H9 (cell line): ENCODE data around the gene LEPR. TPM values are rescaled to one million over a fixed set of nuclear protein-coding genes. Genes with fewer than 3 reads are reported as not detected.

Experiments used
- DNase-seq: peaks from one replicate; pipeline ENCODE4 v3.0.0-alpha.2; 2017
- H2AFZ ChIP-seq: one replicate; pipeline ENCODE4 v1.6.1; 2013; ENCODE audit warnings: mild to moderate bottlenecking, low read length, control low read depth, moderate library complexity
- H2AK5ac ChIP-seq: 2 replicates; pipeline ENCODE4 v1.6.1; 2013; ENCODE audit warnings: low read length, control low read depth, mixed read lengths; ENCODE audit not compliant: insufficient read length
- H2BK120ac ChIP-seq: one replicate; pipeline ENCODE4 v1.6.1; 2013; ENCODE audit warnings: low read depth, mild to moderate bottlenecking, low read length, control low read depth, inconsistent platforms; ENCODE audit not compliant: poor library complexity, severe bottlenecking
- H2BK12ac ChIP-seq: 2 replicates; pipeline ENCODE4 v1.6.1; 2013; ENCODE audit warnings: low read length, control low read depth, mixed read lengths, low read depth; ENCODE audit not compliant: insufficient read length
- H2BK15ac ChIP-seq: 2 replicates; pipeline ENCODE4 v1.6.1; 2013; ENCODE audit warnings: low read depth, low read length, control low read depth
- H2BK20ac ChIP-seq: one replicate; pipeline ENCODE4 v1.6.1; 2013; ENCODE audit warnings: low read depth, mild to moderate bottlenecking, low read length, control low read depth, inconsistent platforms; ENCODE audit not compliant: poor library complexity, severe bottlenecking
- H2BK5ac ChIP-seq: 2 replicates; pipeline ENCODE4 v1.6.1; 2013; ENCODE audit warnings: low read length, control low read depth, mixed read lengths; ENCODE audit not compliant: insufficient read length
- H3K14ac ChIP-seq: 2 replicates; pipeline ENCODE4 v1.6.1; 2013; ENCODE audit warnings: low read length, control low read depth; ENCODE audit not compliant: insufficient read depth
- H3K18ac ChIP-seq: 2 replicates; pipeline ENCODE4 v1.6.1; 2013; ENCODE audit warnings: low read depth, mild to moderate bottlenecking, mixed read lengths, low read length, control low read depth; ENCODE audit not compliant: insufficient read length
- H3K23ac ChIP-seq: 2 replicates; pipeline ENCODE4 v1.6.1; 2013; ENCODE audit warnings: low read length, control low read depth, mixed read lengths, low read depth; ENCODE audit not compliant: insufficient read length
- H3K23me2 ChIP-seq: 2 replicates; pipeline ENCODE4 v1.6.1; 2013; ENCODE audit warnings: low read depth, mild to moderate bottlenecking, mixed read lengths, low read length, control low read depth; ENCODE audit not compliant: insufficient read length, poor library complexity, severe bottlenecking
- H3K27ac ChIP-seq: 2 replicates; pipeline ENCODE4 v1.5.1; 2013; ENCODE audit warnings: low read length, control low read depth, mixed read lengths, low read depth; ENCODE audit not compliant: insufficient read length
- H3K27me3 ChIP-seq: 2 replicates; pipeline ENCODE4 v1.6.1; 2013; ENCODE audit warnings: low read length, control low read depth, inconsistent platforms; ENCODE audit not compliant: insufficient read depth
- H3K4ac ChIP-seq: 2 replicates; pipeline ENCODE4 v1.6.1; 2013; ENCODE audit warnings: low read depth, mild to moderate bottlenecking, control low read depth, inconsistent platforms, low read length, moderate library complexity
- H3K4me1 ChIP-seq: 2 replicates; pipeline ENCODE4 v1.6.1; 2013; ENCODE audit warnings: low read length, control low read depth, inconsistent platforms; ENCODE audit not compliant: insufficient read depth
- H3K4me2 ChIP-seq: 2 replicates; pipeline ENCODE4 v1.6.1; 2013; ENCODE audit warnings: low read length, control low read depth, mixed read lengths; ENCODE audit not compliant: insufficient read length, insufficient read depth
- H3K56ac ChIP-seq: 2 replicates; pipeline ENCODE4 v1.6.1; 2013; ENCODE audit warnings: low read depth, mild to moderate bottlenecking, mixed read lengths, low read length, control low read depth; ENCODE audit not compliant: insufficient read length
- H3K79me1 ChIP-seq: 2 replicates; pipeline ENCODE4 v1.6.1; 2013; ENCODE audit warnings: low read depth, mild to moderate bottlenecking, moderate library complexity, low read length, control low read depth, inconsistent platforms; ENCODE audit not compliant: insufficient read depth, poor library complexity, severe bottlenecking
- H3K79me2 ChIP-seq: 2 replicates; pipeline ENCODE4 v1.6.1; 2013; ENCODE audit warnings: low read length, control low read depth, inconsistent platforms; ENCODE audit not compliant: insufficient read depth
- H3K9ac ChIP-seq: 2 replicates; pipeline ENCODE4 v1.6.1; 2013; ENCODE audit warnings: low read length, control low read depth, mixed read lengths; ENCODE audit not compliant: insufficient read length; ENCODE audit errors: extremely low read depth
- H3K9me3 ChIP-seq: one replicate; pipeline ENCODE4 v1.6.1; 2013; ENCODE audit warnings: low read depth, low read length, inconsistent platforms; ENCODE audit not compliant: control insufficient read depth
- H3T11ph ChIP-seq: one replicate; pipeline ENCODE4 v1.6.1; 2013; ENCODE audit warnings: mild to moderate bottlenecking, low read length, control low read depth, inconsistent platforms
- H4K20me1 ChIP-seq: one replicate; pipeline ENCODE4 v1.6.1; 2013; ENCODE audit not compliant: control insufficient read depth, insufficient read length, insufficient read depth
- H4K5ac ChIP-seq: 2 replicates; pipeline ENCODE4 v1.6.1; 2013; ENCODE audit warnings: low read depth, mild to moderate bottlenecking, mixed read lengths, low read length, control low read depth; ENCODE audit not compliant: insufficient read length
- H4K8ac ChIP-seq: replicated peaks from 2 replicates; pipeline ENCODE4 v1.6.1; 2013; ENCODE audit warnings: low read length, control low read depth, mixed read lengths, low read depth; ENCODE audit not compliant: insufficient read length
- H4K91ac ChIP-seq: 2 replicates; pipeline ENCODE4 v1.6.1; 2013; ENCODE audit warnings: low read depth, mild to moderate bottlenecking, moderate library complexity, mixed read lengths, low read length, control low read depth; ENCODE audit not compliant: insufficient read length
- H3K27ac Mint-ChIP-seq, 3 experiments: 2 replicates in 2 of 3; 3 replicates in 1 of 3; pipeline ENCODE4 v1.8.0; 2020 to 2021; ENCODE audit warnings: mixed read lengths in 3 of 3, mild to moderate bottlenecking in 1 of 3, moderate library complexity in 1 of 3
- H3K27me3 Mint-ChIP-seq: 2 replicates; pipeline ENCODE4 v1.8.0; 2021; ENCODE audit warnings: low read depth, mild to moderate bottlenecking, moderate library complexity, mixed read lengths
- H3K36me3 Mint-ChIP-seq, 3 experiments: 2 replicates in 2 of 3; 3 replicates in 1 of 3; pipeline ENCODE4 v1.8.0; 2020 to 2021; ENCODE audit warnings: low read depth in 3 of 3, mixed read lengths in 3 of 3; ENCODE audit not compliant: insufficient read depth in 1 of 3
- H3K4me1 Mint-ChIP-seq, 2 experiments: 2 replicates each; pipeline ENCODE4 v1.8.0; 2020; ENCODE audit warnings: mixed read lengths in 2 of 2
- H3K4me3 Mint-ChIP-seq, 2 experiments: 2 replicates in 1 of 2; 3 replicates in 1 of 2; pipeline ENCODE4 v1.8.0; 2020 to 2021; ENCODE audit warnings: mild to moderate bottlenecking in 2 of 2, mixed read lengths in 2 of 2, moderate library complexity in 1 of 2
- H3K9me3 Mint-ChIP-seq, 2 experiments: 2 replicates in 1 of 2; 3 replicates in 1 of 2; pipeline ENCODE4 v1.8.0; 2020; ENCODE audit warnings: mild to moderate bottlenecking in 2 of 2, mixed read lengths in 2 of 2, moderate library complexity in 1 of 2
- CTCF ChIP-seq: fragments of 200-600 bp; sonication (generic); conservative IDR thresholded peaks from 3 replicates; pipeline ENCODE4 v1.8.0; 2021; ENCODE audit warnings: antibody characterized with exemption, mild to moderate bottlenecking
- WGBS: extraction: QIAGEN DNeasy Blood & Tissue Kit; methylation state at CpG from one replicate; pipeline ENCODE4 v1.1.7; 2013; ENCODE audit warnings: missing lambda C conversion rate, low lambda C conversion rate, mixed read lengths; ENCODE audit not compliant: insufficient read length; ENCODE audit errors: extremely low coverage; 5-methylcytosine and 5-hydroxymethylcytosine counted together
- total RNA-seq: library from RNA; stranded (reverse); gene quantifications from 2 replicates; pipeline ENCODE4 v1.2.1, GENCODE V29; 2021

Gene LEPR
- total RNA-seq, 1 experiment from 2014 or later, result 3.3 TPM

DNA sequence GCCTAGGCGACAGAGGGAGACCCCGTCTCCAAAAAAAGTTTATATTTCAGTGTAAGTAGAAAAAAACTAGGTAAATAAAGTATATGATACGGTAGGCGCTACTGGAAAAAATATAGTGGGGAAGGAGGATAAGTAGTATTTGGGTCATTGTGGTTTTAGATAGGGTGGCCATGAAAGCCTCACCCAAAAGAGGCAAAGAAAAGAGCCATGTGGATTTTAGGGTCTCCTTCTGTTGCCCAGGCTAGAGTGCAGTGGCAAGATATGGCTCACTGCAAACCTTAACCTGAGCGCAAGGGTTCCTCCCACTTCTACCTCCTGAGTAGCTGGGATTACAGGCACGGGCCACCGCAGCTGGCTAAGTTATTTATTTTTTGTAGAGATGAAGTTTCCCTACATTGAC, 17.1 kb downstream of the LEPR start:
- Mint-ChIP-seq H3K9me3 (peaks cover 8 to 10% of the 10 kb centered on the region in 2 experiments), H3K27ac (no peak overlapping the region), H3K36me3 (peaks cover 4 to 21% (median 13%) of the 10 kb centered on the region in 3 experiments; a peak in 6 of 7 replicates), H3K27me3 (no peaks in the 10 kb centered on the region), H3K4me1 (peaks cover 34 to 37% of the 10 kb centered on the region in 2 experiments), H3K4me3 (no peak overlapping the region)
- Histone ChIP-seq H3K56ac (no peak overlapping the region), H3T11ph (no peak overlapping the region), H3K23me2 (no peaks in the 10 kb centered on the region), H2AFZ (no peak overlapping the region), H2BK12ac (no peak overlapping the region), H3K4ac (no peak overlapping the region), H3K9me3 (no peaks in the 10 kb centered on the region), H3K9ac (no peak overlapping the region), H3K4me2 (no peak overlapping the region), H4K20me1 (no peaks in the 10 kb centered on the region), H3K27ac (no peak overlapping the region), H3K79me1 (no peaks in the 10 kb centered on the region), H4K91ac (no peak overlapping the region), H4K5ac (no peak overlapping the region), H3K4me1 (peaks cover 5% of the 10 kb centered on the region; the same call in 1 of the 2 replicates), H3K27me3 (no peaks in the 10 kb centered on the region), H3K18ac (no peak overlapping the region), H3K14ac (no peak overlapping the region), H4K8ac (no peak overlapping the region), H2AK5ac (no peak overlapping the region), H3K23ac (no peak overlapping the region), H3K79me2 (no peaks in the 10 kb centered on the region), H2BK20ac (no peak overlapping the region), H2BK5ac (no peak overlapping the region), H2BK15ac (no peak overlapping the region), H2BK120ac (no peak overlapping the region)
- DNase-seq, result no peak
- WGBS, result 100% methylated on average over 2 of the region's 7 CpGs
- TF ChIP-seq CTCF, result no peak
